Fibroblast of pulmonary artery (primary cell): ENCODE data around the gene KIF12.

Experiments
- DNase-seq: peaks from one replicate; pipeline ENCODE4 v3.0.0-alpha.2; 2010; ENCODE audit warnings: low read depth
- H3K4me3 ChIP-seq: replicated peaks from 2 replicates; pipeline ENCODE4 v1.5.1; 2011; ENCODE audit warnings: low read depth, mild to moderate bottlenecking, control low read depth, low read length, moderate library complexity
- CTCF ChIP-seq: IDR thresholded peaks from 2 replicates; pipeline ENCODE4 v1.5.1; 2011; ENCODE audit warnings: mild to moderate bottlenecking, control low read depth, low read length, inconsistent platforms; ENCODE audit errors: missing control alignments

Gene KIF12

GRCh38 chr9:114100536-114100935, 1.4 kb upstream of the KIF12 start:
- DNase-seq: no peak
- no peak overlapping the region for H3K4me3 ChIP-seq
- no peak for TF ChIP-seq CTCF

DNA sequence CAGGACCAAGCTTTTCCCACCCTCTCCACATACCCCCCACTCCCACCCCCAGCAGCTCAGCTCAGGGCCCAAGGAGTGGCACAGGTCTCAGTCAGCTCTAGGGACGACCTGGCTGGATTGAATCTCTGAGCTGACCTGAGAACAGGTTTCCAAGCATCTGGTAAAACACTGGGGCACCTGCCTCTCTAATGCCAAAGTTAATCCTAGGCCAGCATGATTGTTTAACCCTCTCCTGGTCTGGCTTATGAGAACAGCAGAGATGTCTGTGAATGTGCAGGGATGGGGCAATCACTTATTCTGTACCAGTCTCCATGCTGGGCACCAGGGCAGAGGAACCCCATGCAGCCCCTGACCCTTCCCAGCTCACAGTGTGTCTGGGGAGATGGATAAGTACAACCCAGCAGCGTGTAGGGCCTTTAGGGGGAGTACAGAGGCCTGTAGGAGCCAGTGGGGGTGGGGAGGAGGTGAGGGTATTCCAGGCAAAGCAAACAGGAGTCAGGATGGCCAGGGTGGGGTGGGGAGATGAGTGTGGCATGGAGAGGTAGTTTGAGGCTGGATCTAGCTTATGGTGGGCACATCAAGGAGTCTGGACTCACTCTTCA, 678 bp upstream of the KIF12 start:
- no peak for DNase-seq
- no peak overlapping the region for H3K4me3 ChIP-seq
- TF ChIP-seq CTCF: no peak

DNA sequence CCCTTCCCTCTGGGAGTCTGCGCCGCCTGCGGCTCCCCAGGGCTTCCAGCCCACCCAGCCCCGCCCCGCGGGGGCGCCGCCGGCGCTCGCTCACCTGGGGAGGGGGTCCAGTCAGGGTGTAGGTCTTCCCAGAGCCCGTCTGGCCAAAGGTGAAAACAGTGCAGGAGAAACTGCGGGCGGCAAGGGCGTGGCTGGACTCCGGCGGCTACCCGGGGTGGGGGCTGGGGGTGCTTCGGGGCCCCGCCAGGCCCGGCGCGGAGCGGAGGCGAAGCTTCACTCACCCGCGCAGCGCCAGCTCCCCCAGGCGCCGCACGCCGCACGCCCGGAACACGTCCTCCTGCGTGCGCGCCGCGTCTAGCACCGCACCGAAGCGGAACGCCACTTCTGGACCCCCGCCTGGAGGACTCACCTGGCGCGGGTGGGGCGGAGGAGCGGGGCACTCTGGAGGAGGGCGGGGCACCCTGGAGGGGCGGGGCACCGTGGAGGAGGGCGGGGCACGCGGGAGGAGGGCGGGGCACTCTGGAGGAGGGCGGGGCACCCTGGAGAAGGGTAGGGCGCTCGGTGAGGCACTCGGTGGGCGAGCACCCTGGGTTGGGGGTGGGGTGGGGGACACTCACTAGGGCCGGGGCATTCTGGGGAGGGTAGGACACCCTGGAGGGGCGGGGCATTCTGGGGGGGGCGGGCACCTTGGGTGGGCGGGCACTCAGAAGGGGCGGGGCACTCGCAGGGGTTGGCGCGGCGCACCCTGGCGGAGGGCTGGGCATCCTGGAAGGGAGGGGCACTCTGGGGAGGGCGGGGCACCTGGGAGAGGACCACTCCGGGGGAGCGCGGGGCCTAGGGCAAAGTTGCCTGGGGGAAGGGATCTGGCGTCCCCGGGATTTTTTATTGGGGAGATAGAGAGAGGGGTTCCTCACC, 814 bp downstream of the KIF12 start:
- DNase-seq: no peak
- peak overlapping the region; percentile 22 for H3K4me3 ChIP-seq
- TF ChIP-seq CTCF: no peak

- no peak for TF ChIP-seq CTCF
- peak; percentile 30 for DNase-seq
- peak overlapping the region; percentile 22 for H3K4me3 ChIP-seq
Measured at GRCh38 chr9:114097613-114098020, 1.5 kb downstream of the KIF12 start.

GRCh38 chr9:114096866-114097612, 2.1 kb downstream of the KIF12 start:
- no peak for DNase-seq
- no peak for TF ChIP-seq CTCF
- no peak overlapping the region for H3K4me3 ChIP-seq

- TF ChIP-seq CTCF: peak; percentile 21
- H3K4me3 ChIP-seq: no peak overlapping the region
- no peak for DNase-seq
Measured at GRCh38 chr9:114096041-114096511, 3.0 kb downstream of the KIF12 start.
